Measurements from ENCODE around the gene ZNF283. TPM values are rescaled to one million over a fixed set of nuclear protein-coding genes. Genes with fewer than 3 reads are reported as not detected.
A peak's percentile ranks its signal among the peaks of the same experiment; 100 is the strongest.
"Not testable (repeated sequence)": the region's sequence is repeated elsewhere in the genome, so short reads cannot be mapped to it uniquely, and the experiment has no call there.

ZNF283 gene
- total RNA-seq, 1 donor from 2014 or later: 20.7 TPM

DNA sequence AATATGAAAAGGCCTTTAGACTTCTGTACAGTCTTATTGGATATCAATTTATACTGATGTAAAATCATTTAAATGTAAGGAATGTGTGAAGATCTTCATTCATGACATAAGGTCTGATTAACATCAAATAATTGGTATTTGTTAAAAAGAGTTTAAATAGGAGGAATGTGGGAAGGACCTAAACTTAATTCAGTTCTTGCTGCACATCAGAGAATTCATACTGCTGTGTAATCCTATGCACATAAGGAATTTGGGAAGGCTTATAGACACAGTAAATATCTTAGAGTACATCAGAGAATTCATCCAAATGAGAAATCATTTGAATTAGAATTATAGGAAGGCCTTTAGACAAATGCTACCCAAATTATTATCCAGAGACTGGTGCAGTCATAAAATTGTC, 21.7 kb downstream of the ZNF283 start:
- DNase-seq (ENCODE audit: low read depth): no peak

DNA sequence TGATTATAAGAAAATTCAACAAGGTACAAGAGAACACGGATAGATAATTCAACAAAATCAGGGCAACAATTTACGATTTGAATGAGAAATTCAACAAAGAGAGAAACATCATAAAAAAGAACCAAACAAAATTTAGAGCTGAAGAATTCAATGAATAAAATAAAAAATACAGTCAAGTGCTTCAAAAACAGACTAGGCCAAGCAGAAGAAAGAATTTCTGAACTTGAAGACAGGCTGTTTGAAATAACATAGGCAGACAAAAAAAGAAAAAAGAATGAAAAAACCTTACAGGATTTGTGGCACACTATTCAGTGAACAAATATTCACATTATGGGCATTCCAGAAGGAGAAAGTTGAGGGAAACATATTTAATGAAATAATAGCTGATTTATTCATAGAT, 31.1 kb downstream of the ZNF283 start:
- no peak for DNase-seq (ENCODE audit: low read depth)

DNA sequence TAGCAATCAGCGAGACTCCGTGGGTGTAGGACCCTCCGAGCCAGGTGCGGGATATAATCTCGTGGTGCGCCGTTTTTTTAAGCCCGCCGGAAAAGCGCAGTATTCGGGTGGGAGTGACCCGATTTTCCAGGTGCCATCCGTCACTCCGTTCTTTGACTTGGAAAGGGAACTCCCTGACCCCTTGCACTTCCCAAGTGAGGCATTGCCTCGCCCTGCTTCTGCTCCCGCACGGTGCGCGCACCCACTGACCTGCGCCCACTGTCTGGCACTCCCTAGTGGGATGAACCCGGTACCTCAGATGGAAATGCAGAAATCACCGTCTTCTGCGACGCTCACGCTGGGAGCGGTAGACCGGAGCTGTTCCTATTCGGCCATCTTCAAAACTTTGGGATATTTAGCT, 39.8 kb downstream of the ZNF283 start:
- not testable (repeated sequence) for DNase-seq (ENCODE audit: low read depth)

DNA sequence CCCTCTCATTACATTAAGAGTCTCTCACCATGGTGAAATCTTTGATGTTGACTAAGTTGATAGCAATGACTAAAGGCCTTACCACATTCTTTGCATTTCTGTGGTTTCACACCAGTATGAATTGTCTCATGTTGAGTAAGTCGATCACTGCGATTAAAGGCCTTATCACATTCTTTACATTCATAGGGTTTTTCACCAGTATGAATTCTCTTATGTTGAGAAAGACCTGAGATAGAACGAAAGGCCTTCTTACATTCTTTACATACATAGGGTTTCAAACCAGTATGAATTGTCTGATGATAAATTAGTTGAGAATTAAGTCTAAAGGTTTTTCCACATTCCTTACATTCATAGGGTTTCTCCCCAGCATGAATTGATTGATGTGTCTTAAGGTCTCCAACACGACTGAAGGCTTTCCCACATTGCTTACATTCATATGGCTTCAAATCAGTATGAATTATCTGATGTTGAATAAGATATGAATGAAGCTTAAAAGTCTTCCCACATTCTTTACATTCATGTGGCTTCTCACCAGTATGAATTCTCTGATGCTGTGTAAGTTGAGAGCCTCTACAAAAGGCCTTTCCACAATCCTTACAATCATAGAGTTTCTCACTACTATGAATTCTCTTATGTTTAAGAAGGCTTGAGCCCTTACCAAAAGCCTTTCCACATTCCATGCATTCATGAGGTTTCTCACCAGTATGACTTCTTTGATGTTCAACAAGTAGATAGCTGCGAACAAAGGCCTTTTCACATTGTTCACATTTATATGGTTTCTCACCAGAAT, 45.6 kb downstream of the ZNF283 start:
- DNase-seq (ENCODE audit: low read depth): peak; percentile 21

DNA sequence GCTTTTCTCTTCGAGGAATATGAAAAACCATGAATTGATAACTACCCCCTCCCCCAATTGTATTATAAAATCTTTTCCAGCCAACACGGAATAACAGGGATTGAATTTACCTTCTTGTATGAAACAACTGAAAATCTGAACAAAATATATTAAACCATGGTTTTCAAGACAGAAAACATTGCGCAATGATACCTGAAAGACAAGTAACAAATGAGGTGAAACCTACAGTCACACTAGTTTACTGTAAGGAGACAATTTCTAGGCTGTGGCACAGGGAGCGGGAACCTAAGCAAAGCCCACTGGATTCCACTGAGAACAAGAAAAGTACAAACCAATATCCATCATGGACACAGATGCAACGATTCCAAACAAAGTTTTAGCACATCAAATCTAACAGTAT, 53.4 kb downstream of the ZNF283 start:
- no peak for DNase-seq (ENCODE audit: low read depth)

DNA sequence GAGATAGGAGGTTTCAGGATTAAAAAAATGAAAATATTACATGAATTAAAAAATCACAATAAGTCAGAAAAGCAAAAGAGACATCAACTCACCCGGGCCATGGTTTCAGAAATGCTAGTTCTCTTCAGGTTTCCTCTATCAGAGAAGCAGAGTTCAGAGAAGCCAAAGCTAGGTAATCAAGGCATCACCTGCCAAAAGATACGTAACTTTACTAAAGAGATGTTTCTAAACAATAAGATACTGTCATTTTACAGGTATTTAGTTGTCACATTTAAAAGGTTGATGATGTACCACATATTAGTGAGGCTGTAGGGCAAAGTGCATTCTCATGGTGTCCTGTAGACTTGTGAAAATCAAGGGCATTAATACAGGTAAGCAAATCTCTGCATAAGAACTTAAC, 56.7 kb downstream of the ZNF283 start, which contains the start of gene ZNF404:
Gene ZNF404 (minus strand): TSS at position 101 of the 400 bp plus-strand sequence.
- no peak for DNase-seq (ENCODE audit: low read depth)

DNA sequence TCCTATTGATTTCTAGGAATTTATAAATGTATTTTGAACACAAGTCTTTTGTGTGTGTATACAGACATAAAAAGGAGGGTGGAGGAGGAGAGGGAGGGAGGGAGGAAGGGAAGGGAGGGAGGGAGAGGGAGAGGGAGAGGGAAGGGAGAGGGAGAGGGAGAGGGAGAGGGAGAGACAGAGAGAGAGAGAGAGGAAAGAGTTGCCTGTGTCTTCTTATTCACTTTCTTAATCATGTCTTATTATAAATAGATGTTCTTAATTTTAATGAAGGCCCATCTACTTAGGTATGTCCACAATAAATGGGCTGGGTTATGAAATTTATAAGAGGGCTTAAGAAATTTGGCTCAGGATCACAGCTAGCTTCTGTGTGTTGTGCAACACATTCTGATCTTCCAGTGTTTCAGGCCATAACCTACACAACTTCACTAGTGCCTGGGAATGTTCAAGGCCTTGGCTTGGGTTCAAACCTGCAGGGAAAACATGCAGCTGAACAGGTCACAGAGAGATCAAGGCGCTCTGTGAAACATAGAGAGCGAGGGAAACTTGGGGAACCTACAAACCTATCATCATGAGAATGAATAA, 68.7 kb downstream of the ZNF283 start:
- DNase-seq (ENCODE audit: low read depth): no peak

Other genes with a start within 250 kb of the ZNF283 start
- gene IRGQ, start 231.2 kb upstream of the ZNF283 start, total RNA-seq: 41.7 and 64.6 TPM in 2 replicates
- 10.1 and 12.3 TPM in 2 replicates for gene ZNF576, start 230.7 kb upstream of the ZNF283 start, total RNA-seq
- 0.05 TPM in 1 of 2 replicates, not detected in the other for gene SRRM5, start 215.2 kb upstream of the ZNF283 start, total RNA-seq
- 30.1 and 34.6 TPM in 2 replicates for gene ZNF428, start 207.7 kb upstream of the ZNF283 start, total RNA-seq
- gene CADM4, start 187.5 kb upstream of the ZNF283 start, total RNA-seq: 6.6 and 36.4 TPM in 2 replicates
- 21.0 and 180 TPM in 2 replicates for gene PLAUR, start 157.2 kb upstream of the ZNF283 start, total RNA-seq
- gene IRGC, start 111.2 kb upstream of the ZNF283 start, total RNA-seq: not detected in 2 replicates
- 3.8 and 9.9 TPM in 2 replicates for gene SMG9, start 72.4 kb upstream of the ZNF283 start, total RNA-seq
- 0.85 and 8.5 TPM in 2 replicates for gene KCNN4, start 46.3 kb upstream of the ZNF283 start, total RNA-seq
- 0.35 TPM in 2 replicates for gene LYPD5, start 24.9 kb upstream of the ZNF283 start, total RNA-seq
- 2.6 and 6.0 TPM in 2 replicates for gene ZNF404, start 56.6 kb downstream of the ZNF283 start, total RNA-seq
- gene ZNF45, start 108.0 kb downstream of the ZNF283 start, total RNA-seq: 12.3 and 24.2 TPM in 2 replicates
- 4.0 and 13.7 TPM in 2 replicates for gene ZNF221, start 123.9 kb downstream of the ZNF283 start, total RNA-seq
- gene ZNF155, start 156.9 kb downstream of the ZNF283 start, total RNA-seq: 7.6 and 11.9 TPM in 2 replicates
- gene ZNF230, start 175.6 kb downstream of the ZNF283 start, total RNA-seq: 3.3 and 5.0 TPM in 2 replicates
- gene ZNF222, start 198.1 kb downstream of the ZNF283 start, total RNA-seq: 4.5 and 5.9 TPM in 2 replicates
- gene ZNF223, start 224.7 kb downstream of the ZNF283 start, total RNA-seq: 8.5 and 9.4 TPM in 2 replicates
- gene ZNF284, start 244.8 kb downstream of the ZNF283 start, total RNA-seq: 2.1 and 4.4 TPM in 2 replicates

All from renal cortical epithelial cell (primary cell).